HG02798 (cell line): ENCODE data around the gene PHF21B.
"Not testable (repeated sequence)": the region's sequence is repeated elsewhere in the genome, so short reads cannot be mapped to it uniquely, and the experiment has no call there.

Experiments used
- ATAC-seq: cut with Tn5 transposase; IDR thresholded peaks from one replicate; pipeline ENCODE4 v1.9.1; 2021; ENCODE audit warnings: mild to moderate bottlenecking; ENCODE audit not compliant: unreplicated experiment, poor library complexity

Gene PHF21B

DNA sequence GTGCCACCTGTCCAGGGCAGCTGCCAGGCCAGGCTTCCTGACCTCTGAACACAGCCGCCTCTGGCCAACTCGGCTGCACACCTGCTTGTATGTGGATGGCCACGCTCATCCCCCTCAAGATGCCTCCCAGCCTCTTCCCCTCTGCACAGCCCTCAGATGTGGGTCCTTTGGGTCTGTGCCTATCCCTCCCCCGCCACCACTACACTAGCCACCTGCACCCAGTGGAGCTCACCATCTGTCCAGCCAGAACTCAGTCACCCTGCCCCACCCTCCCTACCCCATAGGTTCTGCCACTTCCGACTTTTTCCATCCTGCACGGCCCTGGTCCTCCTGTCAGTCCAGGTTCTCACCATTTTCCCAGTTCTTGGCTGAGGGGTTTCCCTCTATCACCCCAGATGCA lies 44.6 kb downstream of the PHF21B start:
- no peak for ATAC-seq

DNA sequence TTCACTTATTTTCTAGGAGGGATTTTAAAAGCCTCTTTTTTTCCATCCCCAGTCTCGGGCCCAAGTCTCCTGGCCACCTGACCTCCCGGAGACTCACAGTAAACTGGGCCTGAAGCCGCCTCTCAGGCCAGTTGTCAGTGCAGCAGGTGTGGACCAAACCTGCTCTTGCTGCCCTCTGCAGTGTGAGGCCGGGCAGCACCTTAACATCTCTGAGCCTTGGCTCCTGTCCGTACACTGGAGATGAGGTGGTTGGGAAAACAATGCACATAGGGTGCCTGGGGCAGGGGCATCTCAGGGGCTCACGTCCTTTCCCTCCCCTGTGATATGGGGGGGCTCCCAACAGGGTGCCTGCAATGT lies 45.1 kb downstream of the PHF21B start:
- no peak for ATAC-seq

GRCh38 chr22:44963832-44964721 lies 45.7 kb downstream of the PHF21B start:
- ATAC-seq: no peak

- no peak for ATAC-seq
Measured at GRCh38 chr22:44962741-44963454, 46.9 kb downstream of the PHF21B start.

GRCh38 chr22:44961682-44962081 lies 48.1 kb downstream of the PHF21B start:
- ATAC-seq: not testable (repeated sequence)

DNA sequence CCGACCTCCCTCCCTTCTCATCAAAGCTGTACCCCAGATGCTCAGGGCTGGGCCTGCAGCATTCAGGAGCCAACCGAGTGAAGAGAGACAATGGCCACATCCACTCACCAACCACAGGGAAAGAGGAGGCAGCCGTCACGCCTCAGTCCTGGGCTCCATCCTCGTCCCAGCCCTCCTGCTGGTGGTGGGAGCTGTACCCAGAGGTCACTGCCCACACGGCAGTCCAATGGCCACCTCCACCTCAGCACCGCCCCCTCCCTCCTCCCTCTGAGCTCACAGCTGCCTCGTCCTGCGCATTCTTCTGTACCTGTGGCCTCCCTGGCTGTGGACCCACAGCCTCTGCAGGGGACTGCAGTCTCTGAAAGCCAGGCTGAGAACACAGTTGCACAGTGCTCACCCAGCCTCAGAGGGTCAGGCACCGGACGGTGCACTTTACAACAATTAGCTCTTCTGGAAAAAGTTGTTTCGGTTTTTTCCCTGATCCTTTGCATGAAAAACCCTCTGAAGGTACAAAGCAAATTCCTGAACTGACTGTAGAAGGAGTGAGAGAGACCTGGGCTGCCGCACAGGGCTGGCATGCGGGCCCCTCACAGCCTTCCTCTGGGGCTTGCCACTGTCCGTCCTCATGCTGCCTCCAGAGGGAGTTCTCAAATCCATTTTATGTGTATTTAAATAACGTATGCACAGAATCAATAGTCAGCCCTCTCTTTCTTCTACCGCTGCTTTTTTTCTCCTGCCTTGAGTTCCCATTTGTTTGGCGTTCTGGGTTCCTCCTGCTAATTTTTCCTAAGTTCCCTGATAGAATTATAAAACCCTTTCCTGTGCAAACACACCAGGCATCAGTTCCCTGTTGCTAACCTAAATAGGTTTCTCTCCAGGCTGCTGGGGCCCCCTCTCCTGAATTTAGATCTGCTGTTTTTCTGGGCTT lies 52.7 kb downstream of the PHF21B start:
- no peak for ATAC-seq

DNA sequence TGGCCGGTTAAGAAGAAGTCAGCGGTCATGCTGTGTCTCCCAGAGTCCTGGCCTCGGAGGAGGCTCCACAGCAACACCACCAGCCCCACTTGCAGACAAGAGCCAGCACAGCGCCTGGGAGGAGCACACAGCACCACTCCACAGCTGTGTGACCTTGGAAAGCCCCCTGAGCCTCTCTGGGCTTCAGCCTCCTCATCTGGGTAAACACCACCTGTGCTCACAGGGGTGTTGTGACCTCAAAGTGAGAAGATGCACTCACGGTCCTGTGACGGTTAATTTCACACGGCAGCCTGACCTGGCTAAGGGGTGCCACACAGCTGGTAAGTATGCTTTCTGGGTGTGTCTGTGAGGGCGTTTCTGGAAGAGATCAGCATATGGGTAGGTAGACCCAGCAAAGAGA lies 54.7 kb downstream of the PHF21B start:
- ATAC-seq: peak; percentile 64

DNA sequence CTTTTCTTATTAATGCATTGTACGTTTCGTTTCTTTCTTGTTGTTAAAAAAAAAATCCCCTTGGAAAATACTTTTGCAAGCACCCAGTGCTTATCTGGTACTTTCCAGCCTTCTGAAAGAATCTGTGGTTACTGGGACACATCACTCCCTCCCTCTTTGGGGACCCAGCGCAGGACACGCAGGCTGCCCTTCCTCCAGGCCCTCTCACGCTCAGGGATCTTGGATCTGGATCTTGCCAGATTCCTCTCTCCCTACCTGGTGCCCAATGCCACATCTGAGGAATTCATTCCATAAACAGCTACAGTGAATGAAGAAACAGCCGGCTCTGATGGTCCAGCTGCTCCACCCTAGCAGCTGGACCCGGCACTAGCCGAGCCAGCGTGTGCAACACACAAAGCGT lies 55.7 kb downstream of the PHF21B start:
- no peak for ATAC-seq

DNA sequence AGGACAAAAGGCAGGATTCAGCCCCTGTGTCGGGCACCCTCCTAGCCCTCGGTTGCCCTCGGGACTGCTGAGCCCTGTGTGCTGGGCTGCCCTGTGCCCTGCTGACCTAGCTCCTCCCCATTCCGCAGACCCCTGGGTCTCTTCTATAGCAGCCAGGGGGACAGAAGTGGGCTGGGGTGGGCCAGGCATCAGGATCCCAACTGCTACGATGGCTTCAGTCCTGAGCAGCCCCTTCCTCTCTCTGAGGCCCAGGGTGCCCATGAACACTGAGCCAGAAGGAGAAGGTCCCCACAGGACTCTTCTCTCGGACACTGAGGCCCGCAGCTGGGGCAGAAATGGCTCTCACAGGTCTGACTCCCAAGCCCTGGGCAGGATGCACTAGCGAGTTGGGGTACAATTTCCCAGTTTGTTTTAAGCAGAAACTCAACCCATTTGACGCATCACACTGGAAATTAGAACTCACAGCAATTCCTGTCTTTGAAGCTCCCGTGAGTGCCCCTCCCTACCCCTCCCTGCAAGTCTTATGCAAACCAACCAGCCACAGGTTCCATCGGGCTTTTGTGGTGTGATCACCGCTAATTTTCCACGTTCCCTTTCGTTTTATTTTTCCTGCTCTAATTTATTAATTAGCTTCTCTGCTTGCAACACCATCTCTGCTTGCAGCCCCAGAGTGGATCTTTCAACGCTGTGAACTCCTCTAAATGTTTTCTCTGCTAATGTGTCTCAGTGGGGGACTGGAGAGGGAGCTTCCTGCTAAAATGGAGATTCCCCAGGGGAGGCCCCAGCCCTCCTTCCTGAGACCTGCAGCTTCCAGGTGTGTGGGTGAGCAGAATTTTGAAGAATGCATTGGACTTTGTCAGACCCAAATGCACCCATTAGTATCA lies 56.7 kb downstream of the PHF21B start:
- ATAC-seq: no peak

GRCh38 chr22:44951510-44951816 lies 58.3 kb downstream of the PHF21B start:
- ATAC-seq: no peak

DNA sequence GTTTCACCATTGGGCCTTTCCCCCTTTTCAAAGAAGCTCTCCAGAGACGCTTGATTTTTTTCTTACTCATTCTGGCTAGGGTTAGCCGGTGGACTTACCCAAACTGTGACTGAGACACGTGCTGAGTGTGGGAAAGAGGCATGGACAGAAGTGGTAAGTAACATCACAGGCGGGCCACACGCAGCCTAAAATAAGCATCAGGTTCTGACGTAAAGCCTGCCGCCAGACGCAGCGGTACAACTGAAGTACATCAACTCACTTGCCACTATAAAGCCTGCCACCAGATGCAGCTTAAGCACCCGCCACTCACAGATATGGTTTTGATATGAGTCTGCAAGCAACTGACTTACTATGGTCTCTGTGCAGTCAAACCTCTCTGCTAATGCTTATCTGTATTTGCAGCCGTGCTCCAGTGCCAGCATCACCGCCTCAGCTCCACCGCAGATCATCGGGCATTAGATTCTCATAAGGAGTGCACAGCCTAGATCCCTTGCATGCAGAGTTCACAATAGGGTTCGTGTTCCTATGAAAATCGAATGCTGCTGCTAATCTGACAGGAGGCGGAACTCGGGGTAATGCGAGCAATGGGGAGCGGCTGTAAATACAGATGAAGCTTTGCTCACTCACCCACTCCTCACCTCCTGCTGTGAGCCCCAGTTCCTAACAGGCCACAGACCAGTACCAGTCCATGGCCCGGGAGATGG lies 58.8 kb downstream of the PHF21B start:
- ATAC-seq: no peak

DNA sequence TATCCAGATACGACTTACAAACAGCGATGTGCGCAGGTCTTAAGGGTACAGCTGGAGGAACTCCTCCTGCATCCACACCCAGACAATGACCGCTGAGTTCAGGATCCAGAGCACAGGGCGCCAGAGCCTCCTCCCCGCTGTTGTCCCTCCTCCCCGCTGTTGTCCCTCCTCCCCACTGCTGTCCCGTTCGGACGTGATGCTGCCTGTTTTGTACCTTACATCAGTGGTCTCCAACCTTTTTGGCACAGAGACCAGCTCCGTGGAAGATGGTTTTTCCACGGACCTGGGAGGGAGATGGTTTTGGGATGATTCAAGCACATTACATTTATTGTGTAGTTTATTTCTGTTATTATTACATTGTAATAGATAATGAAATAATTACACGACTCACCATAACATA lies 62.0 kb downstream of the PHF21B start:
- no peak for ATAC-seq

GRCh38 chr22:44947049-44947448 lies 62.8 kb downstream of the PHF21B start:
- no peak for ATAC-seq

GRCh38 chr22:44944883-44945601 lies 64.8 kb downstream of the PHF21B start:
- ATAC-seq: no peak

DNA sequence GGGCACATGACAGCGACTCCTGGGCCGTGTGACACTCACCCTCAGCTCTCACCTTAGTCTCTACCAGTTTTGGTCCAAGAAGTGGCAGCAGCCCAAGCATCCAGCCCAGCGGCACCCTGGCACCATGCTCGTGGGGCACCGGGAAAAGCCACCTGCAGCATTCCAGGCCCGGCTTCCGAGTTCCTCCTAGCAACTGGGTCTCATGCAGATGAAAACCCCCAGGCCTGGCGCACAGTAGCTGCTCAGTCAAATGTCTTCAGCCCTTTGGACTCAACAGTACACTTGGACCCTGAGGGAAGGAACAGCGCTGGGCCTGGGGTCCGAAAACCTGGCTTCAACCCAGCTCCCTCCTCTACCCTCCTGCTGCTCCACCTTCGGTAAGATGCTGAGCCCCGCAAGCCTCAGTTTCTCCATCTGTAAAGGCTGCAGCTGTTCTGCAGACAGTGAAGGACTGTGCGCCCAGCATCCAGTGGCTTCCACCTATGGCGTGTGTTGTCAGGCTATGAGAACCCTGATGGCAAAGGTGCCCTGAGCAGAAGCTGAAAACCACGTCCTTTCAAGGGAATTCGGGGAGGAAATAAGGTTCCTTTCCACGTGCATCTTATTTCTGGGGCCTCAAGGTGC lies 66.0 kb downstream of the PHF21B start:
- no peak for ATAC-seq

DNA sequence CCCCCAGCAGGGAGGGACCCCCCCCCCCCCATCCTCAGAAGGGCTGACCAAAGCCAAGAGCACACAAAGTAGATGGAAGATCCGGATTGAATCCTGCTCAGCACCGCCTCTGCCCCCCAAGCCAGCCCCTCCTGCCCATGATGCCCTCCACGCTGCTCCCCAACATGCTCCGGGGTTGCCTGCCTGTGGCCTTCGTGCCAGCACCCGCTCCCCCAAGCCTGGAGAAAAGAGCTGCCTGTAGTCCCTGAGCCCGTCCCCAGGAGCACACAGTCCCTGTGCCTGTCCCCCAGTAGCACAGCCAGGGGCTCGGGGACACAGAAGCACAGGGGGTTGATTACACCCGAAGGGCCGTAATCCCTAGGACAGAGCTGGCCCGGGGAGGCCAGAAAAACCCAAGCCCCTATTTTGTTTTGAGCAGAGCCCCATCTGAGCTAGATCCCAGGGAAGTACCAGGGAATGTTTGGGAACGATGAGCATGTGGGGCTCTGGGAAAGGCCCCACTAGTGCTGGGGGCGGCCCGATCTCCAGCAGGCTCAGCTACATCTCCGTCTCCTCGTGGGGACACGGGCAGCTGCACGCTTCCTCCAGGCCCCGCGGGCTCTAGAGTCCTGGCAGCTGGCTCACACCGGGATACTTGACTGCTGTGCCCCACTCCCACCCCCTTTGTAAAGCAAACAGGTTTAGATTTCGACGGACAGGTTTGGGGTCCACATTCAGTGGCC lies 66.7 kb downstream of the PHF21B start:
- no peak for ATAC-seq

DNA sequence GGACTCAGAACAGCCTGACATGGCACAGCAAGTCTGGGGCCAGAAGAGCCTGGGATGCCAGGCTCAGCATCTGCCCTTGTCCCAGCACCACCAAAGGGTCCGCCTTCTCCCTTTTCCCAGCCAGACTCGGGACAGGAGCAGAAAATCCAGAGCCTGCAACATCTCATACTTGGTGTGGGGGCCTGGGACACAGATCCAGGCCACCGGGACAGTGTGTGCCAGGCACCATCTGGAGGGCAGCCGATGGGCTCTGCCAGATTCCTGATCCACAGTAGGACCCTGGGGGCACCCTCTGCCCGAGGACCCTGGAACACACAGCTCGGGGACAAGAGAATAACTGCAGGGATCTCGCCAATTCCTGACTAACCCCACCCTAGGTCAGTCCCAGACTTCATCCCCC lies 67.7 kb downstream of the PHF21B start:
- ATAC-seq: no peak

GRCh38 chr22:44941207-44941606 lies 68.6 kb downstream of the PHF21B start:
- no peak for ATAC-seq
